Spinal cord (tissue), 10 donors: ENCODE results near the gene CHST1. TPM values are rescaled to one million over a fixed set of nuclear protein-coding genes. Genes with fewer than 3 reads are reported as not detected.

Experiments used
- DNase-seq, 6 donors: peaks; one replicate each; pipeline versions ENCODE4 v3.0.0 to v3.0.0-alpha.2; 2013 to 2015; ENCODE audit warnings: low spot score in 6 of 6, low read depth in 4 of 6
- H3K27ac ChIP-seq: one replicate; pipeline ENCODE4 v1.5.1; 2013; ENCODE audit warnings: low read depth, low read length, control low read depth
- H3K27me3 ChIP-seq: one replicate; pipeline ENCODE4 v1.6.1; 2013; ENCODE audit warnings: low read length; ENCODE audit not compliant: control insufficient read depth, insufficient read depth
- H3K36me3 ChIP-seq: one replicate; pipeline ENCODE4 v1.6.1; 2013; ENCODE audit warnings: low read length; ENCODE audit not compliant: control insufficient read depth, insufficient read depth
- H3K4me1 ChIP-seq: one replicate; pipeline ENCODE4 v1.6.1; 2013; ENCODE audit warnings: low read length; ENCODE audit not compliant: control insufficient read depth, insufficient read depth
- H3K4me3 ChIP-seq: one replicate; pipeline ENCODE4 v1.5.1; 2013; ENCODE audit warnings: low read depth, low read length, control low read depth
- H3K9me3 ChIP-seq: one replicate; pipeline ENCODE4 v1.6.1; 2013; ENCODE audit warnings: low read length; ENCODE audit not compliant: control insufficient read depth, insufficient read depth
- WGBS: methylation state at CpG from one replicate; pipeline ENCODE4 v1.1.5; 2013; ENCODE audit warnings: missing lambda C conversion rate; ENCODE audit not compliant: insufficient coverage; 5-methylcytosine and 5-hydroxymethylcytosine counted together
- polyA plus RNA-seq, 2 donors: library from polyadenylated mRNA; unstranded; fragments of 120-200 nt; gene quantifications; one replicate each; pipeline ENCODE4 v1.2.1, GENCODE V29; 2013; ENCODE audit not compliant: insufficient read length in 2 of 2
- total RNA-seq, 2 donors: library from RNA; depleted of rRNA in 1 of 2; stranded (reverse); fragments of 120-200 nt in 1 of 2; fragments of >200 nt in 1 of 2; gene quantifications; one replicate each; pipeline versions ENCODE4 v1.2.3 to v1.2.4, GENCODE V29; 2013 to 2014
- donor health status: healthy.

The CHST1 gene
- total and polyA plus RNA-seq, 4 donors = 8.5 to 62.4 (median 33.7) TPM

GRCh38 chr11:45610627-45611026 is 54.8 kb downstream of the CHST1 start:
- no peak overlapping the region for H3K4me3 ChIP-seq
- DNase-seq = no peak
- H3K36me3 ChIP-seq = no peaks in the 10 kb centered on the region
- peaks cover 10% of the 10 kb centered on the region for H3K4me1 ChIP-seq
- 76% methylated on average over 2 of the region's 3 CpGs for WGBS
- no peaks in the 10 kb centered on the region for H3K9me3 ChIP-seq
- no peak overlapping the region for H3K27ac ChIP-seq
- no peaks in the 10 kb centered on the region for H3K27me3 ChIP-seq

- no peak overlapping the region for H3K27ac ChIP-seq
- H3K36me3 ChIP-seq = no peaks in the 10 kb centered on the region
- DNase-seq = no peak
- no peak overlapping the region for H3K4me3 ChIP-seq
- no peaks in the 10 kb centered on the region for H3K9me3 ChIP-seq
- WGBS = 50% methylated on average over 2 of the region's 2 CpGs
- H3K27me3 ChIP-seq = no peaks in the 10 kb centered on the region
- peaks cover 10% of the 10 kb centered on the region for H3K4me1 ChIP-seq
These were observed 55.5 kb downstream of the CHST1 start for GRCh38 chr11:45609902-45610301.

- no peak for DNase-seq
- 100% methylated on average over 2 of the region's 3 CpGs for WGBS
These were observed 56.1 kb downstream of the CHST1 start for GRCh38 chr11:45609337-45609736.

GRCh38 chr11:45607995-45608394 is 57.4 kb downstream of the CHST1 start:
- no peak overlapping the region for H3K4me3 ChIP-seq
- H3K36me3 ChIP-seq = no peaks in the 10 kb centered on the region
- H3K27ac ChIP-seq = no peak overlapping the region
- H3K4me1 ChIP-seq = peaks cover 18% of the 10 kb centered on the region
- DNase-seq = peak in 1 of 6 donors; percentile 7
- no peaks in the 10 kb centered on the region for H3K9me3 ChIP-seq
- 76% methylated on average over 5 of the region's 5 CpGs for WGBS
- H3K27me3 ChIP-seq = no peaks in the 10 kb centered on the region

More at GRCh38 chr11:45609337-45609736, 56.1 kb downstream of the CHST1 start:
- H3K27me3 ChIP-seq = no peaks in the 10 kb centered on the region
- no peak overlapping the region for H3K27ac ChIP-seq
- no peaks in the 10 kb centered on the region for H3K9me3 ChIP-seq
- H3K4me1 ChIP-seq = peaks cover 13% of the 10 kb centered on the region
- no peaks in the 10 kb centered on the region for H3K36me3 ChIP-seq
- H3K4me3 ChIP-seq = no peak overlapping the region

GRCh38 chr11:45606514-45607281 is 58.7 kb downstream of the CHST1 start:
- WGBS = 5% methylated on average over 9 of the region's 10 CpGs
- H3K27ac ChIP-seq = no peak overlapping the region
- no peaks in the 10 kb centered on the region for H3K27me3 ChIP-seq
- peaks cover 18% of the 10 kb centered on the region for H3K4me1 ChIP-seq
- no peaks in the 10 kb centered on the region for H3K36me3 ChIP-seq
- no peak overlapping the region for H3K4me3 ChIP-seq
- DNase-seq = peak; percentile 57 to 98 (median 78)
- H3K9me3 ChIP-seq = no peaks in the 10 kb centered on the region

- WGBS = no CpG with 5 or more reads among the region's 1 CpG
- peaks cover 3% of the 10 kb centered on the region for H3K9me3 ChIP-seq
- H3K4me3 ChIP-seq = no peak overlapping the region
- H3K27me3 ChIP-seq = no peaks in the 10 kb centered on the region
- H3K4me1 ChIP-seq = peaks cover 18% of the 10 kb centered on the region
- no peak overlapping the region for H3K27ac ChIP-seq
- DNase-seq = peak in 1 of 6 donors; percentile 33
- H3K36me3 ChIP-seq = no peaks in the 10 kb centered on the region
These were observed 60.4 kb downstream of the CHST1 start for GRCh38 chr11:45605051-45605450.

- no peak for DNase-seq
- peaks cover 18% of the 10 kb centered on the region for H3K4me1 ChIP-seq
- H3K4me3 ChIP-seq = no peak overlapping the region
- no peak overlapping the region for H3K27ac ChIP-seq
- peaks cover 3% of the 10 kb centered on the region for H3K9me3 ChIP-seq
- no peaks in the 10 kb centered on the region for H3K27me3 ChIP-seq
- no peaks in the 10 kb centered on the region for H3K36me3 ChIP-seq
- 16% methylated on average over 3 of the region's 11 CpGs for WGBS
These were observed 61.3 kb downstream of the CHST1 start for GRCh38 chr11:45603946-45604682.

GRCh38 chr11:45599161-45599943 is 66.1 kb downstream of the CHST1 start:
- WGBS = 79% methylated on average over 5 of the region's 11 CpGs
- DNase-seq = no peak
- Histone ChIP-seq H3K9me3 (peaks cover 3% of the 10 kb centered on the region), H3K27ac (no peak overlapping the region), H3K4me1 (peaks cover 5% of the 10 kb centered on the region), H3K36me3 (no peaks in the 10 kb centered on the region), H3K4me3 (no peak overlapping the region), H3K27me3 (no peaks in the 10 kb centered on the region)
